Measurements from ENCODE around the gene PUM1.

DNA sequence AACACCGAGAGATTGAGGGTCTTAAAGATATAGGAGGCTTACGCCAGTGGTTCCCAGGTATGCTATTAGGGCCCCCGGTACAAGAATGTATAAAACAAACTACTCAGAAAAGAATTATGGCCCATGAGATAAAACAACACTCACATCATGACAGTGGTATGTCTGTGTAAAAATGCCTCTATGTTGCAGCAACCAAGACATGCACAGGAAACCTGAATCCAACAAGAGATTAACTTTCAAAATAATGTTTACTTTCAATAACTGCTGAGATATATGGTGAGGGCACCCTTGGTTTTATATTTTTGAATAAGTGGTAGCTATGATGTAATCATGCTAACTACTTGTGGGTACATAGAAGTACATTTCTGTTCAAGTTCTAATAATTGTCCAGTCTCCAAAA, 74.9 kb downstream of the PUM1 start:
- TF ChIP-seq, protein P1, sequence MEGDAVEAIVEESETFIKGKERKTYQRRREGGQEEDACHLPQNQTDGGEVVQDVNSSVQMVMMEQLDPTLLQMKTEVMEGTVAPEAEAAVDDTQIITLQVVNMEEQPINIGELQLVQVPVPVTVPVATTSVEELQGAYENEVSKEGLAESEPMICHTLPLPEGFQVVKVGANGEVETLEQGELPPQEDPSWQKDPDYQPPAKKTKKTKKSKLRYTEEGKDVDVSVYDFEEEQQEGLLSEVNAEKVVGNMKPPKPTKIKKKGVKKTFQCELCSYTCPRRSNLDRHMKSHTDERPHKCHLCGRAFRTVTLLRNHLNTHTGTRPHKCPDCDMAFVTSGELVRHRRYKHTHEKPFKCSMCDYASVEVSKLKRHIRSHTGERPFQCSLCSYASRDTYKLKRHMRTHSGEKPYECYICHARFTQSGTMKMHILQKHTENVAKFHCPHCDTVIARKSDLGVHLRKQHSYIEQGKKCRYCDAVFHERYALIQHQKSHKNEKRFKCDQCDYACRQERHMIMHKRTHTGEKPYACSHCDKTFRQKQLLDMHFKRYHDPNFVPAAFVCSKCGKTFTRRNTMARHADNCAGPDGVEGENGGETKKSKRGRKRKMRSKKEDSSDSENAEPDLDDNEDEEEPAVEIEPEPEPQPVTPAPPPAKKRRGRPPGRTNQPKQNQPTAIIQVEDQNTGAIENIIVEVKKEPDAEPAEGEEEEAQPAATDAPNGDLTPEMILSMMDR (IDR thresholded peaks at IDR 0.05) = no peak
- no peak for TF ChIP-seq POLR2A (IDR thresholded peaks at IDR 0.05)

Measured in adrenal gland (tissue), 5 donors.